Esophagus (tissue), 2 donors: Measurements from ENCODE around the gene CEP131. TPM values are rescaled to one million over a fixed set of nuclear protein-coding genes. Genes with fewer than 3 reads are reported as not detected.

Experiments
- H3K27ac ChIP-seq, 2 donors: one replicate each; pipeline ENCODE4 v1.5.1; 2013; ENCODE audit warnings: low read depth in 2 of 2, mild to moderate bottlenecking in 2 of 2, inconsistent platforms in 1 of 2, low read length in 1 of 2, moderate library complexity in 1 of 2
- H3K27me3 ChIP-seq, 2 donors: one replicate each; pipeline ENCODE4 v1.6.1; 2013; ENCODE audit warnings: low read length in 2 of 2, control low read depth in 1 of 2, mild to moderate bottlenecking in 1 of 2; ENCODE audit not compliant: insufficient read depth in 2 of 2, control insufficient read depth in 1 of 2
- H3K36me3 ChIP-seq, 2 donors: one replicate each; pipeline ENCODE4 v1.6.1; 2013; ENCODE audit warnings: low read length in 1 of 2; ENCODE audit not compliant: control insufficient read depth in 2 of 2, insufficient read depth in 2 of 2
- H3K4me1 ChIP-seq, 2 donors: one replicate each; pipeline ENCODE4 v1.6.1; 2013; ENCODE audit warnings: low read length in 1 of 2; ENCODE audit not compliant: control insufficient read depth in 2 of 2, insufficient read depth in 2 of 2
- H3K4me3 ChIP-seq, 2 donors: one replicate each; pipeline ENCODE4 v1.5.1; 2013; ENCODE audit warnings: low read length in 2 of 2, mild to moderate bottlenecking in 2 of 2, low read depth in 1 of 2, moderate library complexity in 1 of 2
- H3K9me3 ChIP-seq, 2 donors: one replicate each; pipeline ENCODE4 v1.6.1; 2013; ENCODE audit warnings: mild to moderate bottlenecking in 2 of 2, low read depth in 1 of 2, low read length in 1 of 2, moderate library complexity in 1 of 2; ENCODE audit not compliant: control insufficient read depth in 2 of 2, insufficient read depth in 1 of 2
- WGBS, 2 donors: extraction: QIAGEN DNeasy Blood & Tissue Kit; methylation state at CpG; one replicate each; pipeline ENCODE4 v1.1.7; 2013; 5-methylcytosine and 5-hydroxymethylcytosine counted together
- polyA plus RNA-seq, 2 donors: library from polyadenylated mRNA; stranded (reverse); fragments of 200-250 nt; gene quantifications; one replicate each; pipeline ENCODE4 v1.2.3, GENCODE V29; 2013
- donor health status: healthy with polysubstance abuse.
- donor health status: Bipolar disorder and iron deficiency.

Gene CEP131
- polyA plus RNA-seq, 2 donors = 5.2 to 8.7 TPM

- no peaks in the 10 kb centered on the region for H3K27me3 ChIP-seq
- no peaks in the 10 kb centered on the region for H3K4me1 ChIP-seq
- peaks cover 0 to 4% of the 10 kb centered on the region in 2 donors for H3K9me3 ChIP-seq
- H3K27ac ChIP-seq = no peak overlapping the region
- no peaks in the 10 kb centered on the region for H3K36me3 ChIP-seq
- WGBS, 2 donors = 64 to 73% methylated on average over 1 of the region's 1 CpG
- no peak overlapping the region for H3K4me3 ChIP-seq
Observed at GRCh38 chr17:81173762-81174155, 49.0 kb downstream of the CEP131 start.

GRCh38 chr17:81173052-81173761 is 49.6 kb downstream of the CEP131 start:
- Histone ChIP-seq H3K9me3 (peaks cover 0 to 4% of the 10 kb centered on the region in 2 donors), H3K27ac (no peak overlapping the region), H3K36me3 (no peaks in the 10 kb centered on the region), H3K27me3 (no peaks in the 10 kb centered on the region), H3K4me1 (no peaks in the 10 kb centered on the region), H3K4me3 (no peak overlapping the region)
- 88 to 90% methylated on average over 11 of the region's 11 CpGs for WGBS, 2 donors

- H3K4me3 ChIP-seq = no peak overlapping the region
- no peaks in the 10 kb centered on the region for H3K36me3 ChIP-seq
- 63 to 69% methylated on average over 8 of the region's 8 CpGs for WGBS, 2 donors
- no peaks in the 10 kb centered on the region for H3K27me3 ChIP-seq
- no peak overlapping the region for H3K27ac ChIP-seq
- H3K4me1 ChIP-seq = no peaks in the 10 kb centered on the region
- peaks cover 0 to 4% of the 10 kb centered on the region in 2 donors for H3K9me3 ChIP-seq
Observed at GRCh38 chr17:81171941-81172340, 50.8 kb downstream of the CEP131 start.

- H3K4me3 ChIP-seq = no peak overlapping the region
- H3K27me3 ChIP-seq = peaks cover 0 to 3% of the 10 kb centered on the region in 2 donors
- peaks cover 0 to 4% of the 10 kb centered on the region in 2 donors for H3K9me3 ChIP-seq
- H3K36me3 ChIP-seq = no peaks in the 10 kb centered on the region
- H3K27ac ChIP-seq = no peak overlapping the region
- 74 to 82% methylated on average over 15 of the region's 15 CpGs for WGBS, 2 donors
- no peaks in the 10 kb centered on the region for H3K4me1 ChIP-seq
Observed at GRCh38 chr17:81170727-81171494, 51.9 kb downstream of the CEP131 start.

GRCh38 chr17:81169870-81170309 is 52.9 kb downstream of the CEP131 start:
- Histone ChIP-seq H3K27me3 (peaks cover 0 to 10% of the 10 kb centered on the region in 2 donors), H3K4me3 (no peak overlapping the region), H3K27ac (no peak overlapping the region), H3K4me1 (peaks cover 0 to 7% of the 10 kb centered on the region in 2 donors), H3K9me3 (peaks cover 0 to 4% of the 10 kb centered on the region in 2 donors), H3K36me3 (no peaks in the 10 kb centered on the region)
- WGBS, 2 donors = 84 to 94% methylated on average over 3 of the region's 3 CpGs

- Histone ChIP-seq H3K36me3 (no peaks in the 10 kb centered on the region), H3K27ac (no peak overlapping the region), H3K4me3 (no peak overlapping the region), H3K27me3 (peaks cover 0 to 11% of the 10 kb centered on the region in 2 donors), H3K4me1 (peaks cover 0 to 7% of the 10 kb centered on the region in 2 donors), H3K9me3 (peaks cover 0 to 4% of the 10 kb centered on the region in 2 donors)
- 93 to 98% methylated on average over 7 of the region's 7 CpGs for WGBS, 2 donors
Observed at GRCh38 chr17:81167638-81168037, 55.1 kb downstream of the CEP131 start.

- Histone ChIP-seq H3K4me1 (peaks cover 0 to 7% of the 10 kb centered on the region in 2 donors), H3K4me3 (no peak overlapping the region), H3K27me3 (peaks cover 0 to 11% of the 10 kb centered on the region in 2 donors), H3K36me3 (no peaks in the 10 kb centered on the region), H3K27ac (no peak overlapping the region), H3K9me3 (peaks cover 0 to 4% of the 10 kb centered on the region in 2 donors)
- WGBS, 2 donors = 95 to 96% methylated on average over 3 to 4 of the region's 4 CpGs
Observed at GRCh38 chr17:81167194-81167524, 55.6 kb downstream of the CEP131 start.

- WGBS, 2 donors = 1 to 2% methylated on average over 35 to 61 of the region's 62 CpGs
- Histone ChIP-seq H3K36me3 (no peaks in the 10 kb centered on the region), H3K9me3 (peaks cover 0 to 4% of the 10 kb centered on the region in 2 donors), H3K4me3 (peak within 1 kb of the TSS; percentile 33 to 35), H3K27ac (peak within 1 kb of the TSS; percentile 3 to 13), H3K4me1 (peaks cover 0 to 7% of the 10 kb centered on the region in 2 donors), H3K27me3 (peaks cover 0 to 11% of the 10 kb centered on the region in 2 donors)
Observed at GRCh38 chr17:81166033-81166492, 56.7 kb downstream of the CEP131 start, which contains the start of gene AATK. TSS of gene AATK (minus strand) at chr17:81166221. CDS start at chr17:81165992, 229 bp downstream.

- peak within 1 kb of the TSS; percentile 33 to 35 for H3K4me3 ChIP-seq
Observed at GRCh38 chr17:81165246-81166032, 57.3 kb downstream of the CEP131 start, which contains the start of gene PVALEF. TSS of gene PVALEF (plus strand) at chr17:81165507. CDS start at chr17:81181227, 15,720 bp downstream.

More at GRCh38 chr17:81165246-81166032, 57.3 kb downstream of the CEP131 start, which contains the start of gene PVALEF:
- WGBS, 2 donors = 14 to 19% methylated on average over 43 to 46 of the region's 46 CpGs
- Histone ChIP-seq H3K36me3 (no peaks in the 10 kb centered on the region), H3K4me1 (peaks cover 0 to 7% of the 10 kb centered on the region in 2 donors), H3K27ac (peak within 1 kb of the TSS; percentile 3 to 13), H3K9me3 (peaks cover 0 to 4% of the 10 kb centered on the region in 2 donors), H3K27me3 (peaks cover 0 to 11% of the 10 kb centered on the region in 2 donors)
